Choroid plexus epithelial cell (primary cell): ENCODE results near the gene TGM2.

Experiments
- DNase-seq: peaks from one replicate; pipeline ENCODE4 v3.0.0-alpha.2; 2010; ENCODE audit warnings: low read depth
- H3K4me3 ChIP-seq: 2 replicates; pipeline ENCODE4 v1.5.1; 2011; ENCODE audit warnings: low read depth, mild to moderate bottlenecking, control low read depth, low read length, moderate library complexity
- CTCF ChIP-seq: conservative IDR thresholded peaks from 2 replicates; pipeline ENCODE4 v1.5.1; 2011; ENCODE audit warnings: low read depth, mild to moderate bottlenecking, control low read depth, inconsistent platforms, low read length, moderate library complexity

Gene TGM2

DNA sequence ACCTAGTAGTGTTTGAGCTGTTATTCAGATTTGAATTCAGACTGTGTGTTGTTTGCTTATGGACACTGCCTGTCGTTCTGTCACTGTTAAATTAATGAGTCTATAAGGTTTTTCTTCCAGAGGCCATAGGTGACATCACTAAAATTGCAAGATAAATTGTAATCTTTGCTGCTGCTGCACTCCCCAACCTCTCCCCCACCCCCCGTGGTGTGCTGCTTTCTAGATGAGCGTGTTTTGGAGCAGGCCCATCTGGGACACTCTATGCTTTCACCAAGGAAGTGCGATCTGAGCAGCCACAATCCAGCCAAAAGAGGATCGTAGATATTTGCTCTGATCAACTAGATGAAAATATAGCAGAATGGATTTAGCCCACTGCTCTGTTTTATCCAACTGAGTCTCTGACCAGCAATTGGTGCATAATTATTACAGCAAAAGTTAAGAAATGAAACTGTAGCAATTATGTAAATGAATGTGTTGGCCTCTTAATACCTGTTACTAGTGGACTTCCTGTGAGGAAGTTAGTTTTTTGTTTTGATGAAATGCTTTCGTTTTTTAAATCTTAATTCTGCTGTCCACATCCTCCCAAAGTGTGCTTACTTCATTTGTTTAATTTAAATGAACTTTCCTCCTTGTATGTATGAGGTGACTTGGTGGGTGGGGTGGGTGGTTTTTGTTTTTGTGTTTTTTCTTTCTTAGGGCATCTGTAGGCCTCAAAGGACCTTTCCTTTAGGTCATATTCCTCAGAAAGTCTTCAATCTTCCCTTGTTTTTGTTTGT, 73.4 kb downstream of the TGM2 start:
- TF ChIP-seq CTCF = no peak
- DNase-seq = peak; percentile 41

GRCh38 chr20:38090061-38090460, 75.0 kb downstream of the TGM2 start:
- no peak for TF ChIP-seq CTCF
- H3K4me3 ChIP-seq = no peak overlapping the region
- no peak for DNase-seq

More for the DNA sequence above, 73.4 kb downstream of the TGM2 start:
- no peak overlapping the region for H3K4me3 ChIP-seq

- DNase-seq = no peak
- TF ChIP-seq CTCF = no peak
- no peak overlapping the region for H3K4me3 ChIP-seq
Measured at GRCh38 chr20:38089500-38089899, 75.6 kb downstream of the TGM2 start.

GRCh38 chr20:38085026-38085425, 80.0 kb downstream of the TGM2 start:
- TF ChIP-seq CTCF = no peak
- H3K4me3 ChIP-seq = no peak overlapping the region
- DNase-seq = no peak

GRCh38 chr20:38084425-38084951, 80.6 kb downstream of the TGM2 start:
- TF ChIP-seq CTCF = no peak
- DNase-seq = peak; percentile 93
- H3K4me3 ChIP-seq = no peak overlapping the region

DNA sequence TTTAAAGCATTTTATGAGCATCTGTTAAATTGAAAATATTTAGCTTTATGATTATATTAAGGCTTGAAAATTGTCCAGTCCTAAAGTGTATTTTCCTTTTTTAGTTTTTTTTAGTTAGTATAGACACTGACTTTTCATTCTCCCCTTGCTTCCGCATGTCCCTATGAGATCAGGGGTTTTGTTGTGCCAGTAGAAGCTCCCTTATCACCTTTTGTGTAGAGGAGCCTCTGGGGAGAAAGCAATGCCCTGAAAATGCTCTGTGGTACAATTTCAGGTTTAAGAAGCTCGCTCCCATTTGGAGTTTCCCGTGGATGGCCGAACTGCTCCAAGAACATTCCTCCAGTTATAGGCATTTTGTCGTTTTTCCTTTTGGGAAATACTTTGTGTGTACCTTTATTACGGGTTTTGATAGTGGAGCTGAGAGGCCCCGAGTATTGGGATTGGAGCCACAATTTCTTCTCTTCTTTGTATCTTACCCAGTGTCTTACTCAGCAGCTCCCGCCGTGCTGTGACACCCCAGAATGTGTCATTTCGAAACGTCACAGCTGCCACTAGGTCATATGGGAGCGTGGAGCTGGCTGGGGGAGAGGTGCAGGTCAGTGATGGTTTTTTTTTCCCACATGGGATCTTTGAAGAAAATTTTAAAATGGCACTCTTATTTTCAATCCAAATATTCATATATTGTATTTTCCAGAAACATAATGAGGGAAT, 81.6 kb downstream of the TGM2 start:
- no peak overlapping the region for H3K4me3 ChIP-seq
- TF ChIP-seq CTCF = no peak
- peak; percentile 47 for DNase-seq
